Tibial artery (tissue), 4 donors: ENCODE measurements around the gene TULP4.

ENCODE experiments used
- DNase-seq, 2 donors: peaks; one replicate each; pipeline ENCODE4 v3.0.0-alpha.2; 2019
- H3K27ac ChIP-seq, 2 donors: fragments of 200-600 bp; sonication (generic) in 1 of 2; 1 replicate in 1 of 2; 2 replicates in 1 of 2; pipeline ENCODE4 v1.5.1; 2018 to 2019; ENCODE audit warnings: mild to moderate bottlenecking in 1 of 2
- H3K27me3 ChIP-seq, 2 donors: fragments of 200-600 bp; sonication (generic) in 1 of 2; one replicate each; pipeline versions ENCODE4 v1.5.1 to v1.6.0; 2016 to 2019
- H3K36me3 ChIP-seq, 3 donors: fragments of 200-600 bp; sonication (generic) in 2 of 3; one replicate each; pipeline ENCODE4 v1.5.1; 2016 to 2019; ENCODE audit warnings: mild to moderate bottlenecking in 2 of 3
- H3K4me1 ChIP-seq, 4 donors: fragments of 200-600 bp; sonication (generic) in 2 of 4; 1 replicate in 3 of 4; 2 replicates in 1 of 4; pipeline ENCODE4 v1.5.1; 2016 to 2019
- H3K4me3 ChIP-seq, 2 donors: fragments of 200-600 bp; sonication (generic) in 1 of 2; 1 replicate in 1 of 2; 2 replicates in 1 of 2; pipeline ENCODE4 v1.5.1; 2018 to 2019; ENCODE audit warnings: mild to moderate bottlenecking in 2 of 2
- H3K9me3 ChIP-seq, 3 donors: fragments of 200-600 bp; sonication (generic) in 1 of 3; one replicate each; pipeline ENCODE4 v1.5.1; 2016 to 2019
- intact Hi-C: fragments of 100-400 bp; cut with DNase I; formaldehyde crosslinking; loops from one replicate; pipeline ENCODE4 v1.15.0; 2023; ENCODE audit warnings: low total_unique reads
- TF ChIP-seq, protein P1 (sequence below), 2 experiments: fragments of 200-600 bp in 1 of 2; fragments of 450-650 bp in 1 of 2; IDR thresholded peaks; one replicate each; pipeline ENCODE4 v1.5.1; 2017 to 2019; ENCODE audit warnings: antibody characterized with exemption in 2 of 2, mild to moderate bottlenecking in 1 of 2, moderate library complexity in 1 of 2

The TULP4 gene

DNA sequence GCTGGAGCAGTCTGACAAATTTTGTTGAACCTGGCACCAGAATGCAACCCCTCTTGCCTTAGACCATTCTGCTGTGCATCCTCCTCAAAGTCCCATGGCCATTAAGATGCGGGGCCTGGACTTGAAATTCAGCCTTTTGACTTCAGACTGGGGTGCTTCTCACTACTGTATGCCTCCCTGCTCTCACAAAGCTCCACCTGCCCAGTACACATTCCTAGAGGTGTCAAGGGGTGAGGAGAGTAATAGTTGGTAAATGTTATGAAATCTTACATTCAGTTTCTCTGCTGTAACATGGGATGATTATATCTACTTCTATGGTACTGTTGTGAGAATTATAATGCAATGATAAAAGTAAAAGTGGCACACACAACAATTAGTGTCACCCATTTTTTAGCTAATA lies 70.8 kb downstream of the TULP4 start:
- H3K27ac ChIP-seq: no peak overlapping the region
- H3K4me1 ChIP-seq: peaks cover 0 to 1% (median 0%) of the 10 kb centered on the region in 4 donors
- H3K9me3 ChIP-seq: no peaks in the 10 kb centered on the region
- no peak for DNase-seq
- intact Hi-C loops: no loop called here
- TF ChIP-seq, protein P1, sequence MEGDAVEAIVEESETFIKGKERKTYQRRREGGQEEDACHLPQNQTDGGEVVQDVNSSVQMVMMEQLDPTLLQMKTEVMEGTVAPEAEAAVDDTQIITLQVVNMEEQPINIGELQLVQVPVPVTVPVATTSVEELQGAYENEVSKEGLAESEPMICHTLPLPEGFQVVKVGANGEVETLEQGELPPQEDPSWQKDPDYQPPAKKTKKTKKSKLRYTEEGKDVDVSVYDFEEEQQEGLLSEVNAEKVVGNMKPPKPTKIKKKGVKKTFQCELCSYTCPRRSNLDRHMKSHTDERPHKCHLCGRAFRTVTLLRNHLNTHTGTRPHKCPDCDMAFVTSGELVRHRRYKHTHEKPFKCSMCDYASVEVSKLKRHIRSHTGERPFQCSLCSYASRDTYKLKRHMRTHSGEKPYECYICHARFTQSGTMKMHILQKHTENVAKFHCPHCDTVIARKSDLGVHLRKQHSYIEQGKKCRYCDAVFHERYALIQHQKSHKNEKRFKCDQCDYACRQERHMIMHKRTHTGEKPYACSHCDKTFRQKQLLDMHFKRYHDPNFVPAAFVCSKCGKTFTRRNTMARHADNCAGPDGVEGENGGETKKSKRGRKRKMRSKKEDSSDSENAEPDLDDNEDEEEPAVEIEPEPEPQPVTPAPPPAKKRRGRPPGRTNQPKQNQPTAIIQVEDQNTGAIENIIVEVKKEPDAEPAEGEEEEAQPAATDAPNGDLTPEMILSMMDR (IDR thresholded peaks at IDR 0.05): no peak
- no peaks in the 10 kb centered on the region for H3K36me3 ChIP-seq
- H3K27me3 ChIP-seq: no peaks in the 10 kb centered on the region
- H3K4me3 ChIP-seq: no peak overlapping the region

DNA sequence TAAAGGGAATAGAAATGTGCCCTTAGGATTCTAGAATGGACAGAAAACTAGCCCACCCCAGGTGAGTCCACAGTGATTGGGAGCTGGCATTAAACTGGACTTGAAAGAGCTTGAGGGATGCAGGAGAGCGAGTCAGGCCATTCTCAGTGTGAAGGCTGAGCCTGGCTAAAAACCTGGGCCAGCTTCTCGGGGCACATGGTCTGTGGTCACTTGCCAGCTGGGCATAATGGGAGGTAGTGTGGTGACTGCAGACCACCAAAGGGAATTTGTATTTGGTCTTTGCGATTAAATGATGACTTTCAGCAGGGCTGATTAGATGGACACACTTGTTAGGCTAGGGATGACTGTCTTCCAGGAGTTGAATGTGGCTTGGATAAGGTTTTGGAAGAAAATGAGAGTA lies 71.3 kb downstream of the TULP4 start:
- no peak overlapping the region for H3K27ac ChIP-seq
- H3K27me3 ChIP-seq: no peaks in the 10 kb centered on the region
- intact Hi-C loops: no loop called here
- no peaks in the 10 kb centered on the region for H3K36me3 ChIP-seq
- TF ChIP-seq, protein P1 (IDR thresholded peaks at IDR 0.05): no peak
- no peaks in the 10 kb centered on the region for H3K4me1 ChIP-seq
- DNase-seq: no peak
- no peak overlapping the region for H3K4me3 ChIP-seq
- no peaks in the 10 kb centered on the region for H3K9me3 ChIP-seq

DNA sequence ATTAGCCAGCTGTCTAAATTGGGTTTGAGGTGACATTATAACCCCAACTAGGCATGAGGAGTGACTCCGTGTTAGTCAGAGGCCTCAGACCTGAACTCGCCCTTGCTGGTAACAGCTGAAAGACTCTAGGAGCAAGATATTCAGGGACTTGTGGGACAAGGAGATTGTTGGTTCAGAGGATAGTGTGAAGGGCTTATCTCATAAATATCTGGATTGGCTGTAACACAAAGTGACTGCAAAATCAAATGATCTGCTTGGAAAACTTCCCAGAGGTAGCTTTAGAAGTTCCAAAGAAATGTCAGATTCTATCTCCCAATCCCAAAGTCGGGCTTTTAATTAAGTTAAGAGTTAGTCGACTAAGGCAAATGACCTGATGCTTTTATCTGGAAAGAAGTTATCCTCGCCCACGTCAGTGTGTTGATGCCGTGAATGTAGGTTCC lies 72.4 kb downstream of the TULP4 start:
- no peaks in the 10 kb centered on the region for H3K4me1 ChIP-seq
- intact Hi-C loops: no loop called here
- H3K9me3 ChIP-seq: no peaks in the 10 kb centered on the region
- no peak overlapping the region for H3K4me3 ChIP-seq
- TF ChIP-seq, protein P1 (IDR thresholded peaks at IDR 0.05): no peak
- no peaks in the 10 kb centered on the region for H3K36me3 ChIP-seq
- no peak for DNase-seq
- H3K27ac ChIP-seq: no peak overlapping the region
- no peaks in the 10 kb centered on the region for H3K27me3 ChIP-seq

DNA sequence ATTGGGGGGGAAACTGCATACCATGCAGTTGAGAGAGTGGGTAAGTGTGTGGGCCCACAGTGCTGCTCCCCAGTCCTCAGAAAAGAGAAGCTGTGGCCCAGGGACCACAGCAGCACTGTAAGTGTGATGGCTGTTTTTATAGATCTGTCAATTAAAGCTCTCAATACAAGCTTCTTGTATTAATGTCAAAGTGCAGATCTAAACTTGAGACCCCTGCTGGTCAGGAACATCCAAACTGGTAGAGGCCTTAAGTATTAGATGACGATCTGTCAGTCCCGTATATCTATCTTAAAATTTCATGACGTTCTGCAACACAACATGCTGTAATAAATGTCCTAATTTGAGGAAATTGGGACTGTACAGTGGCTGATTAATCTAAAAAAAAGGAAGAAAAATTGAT lies 74.8 kb downstream of the TULP4 start:
- intact Hi-C loops: no loop called here
- H3K36me3 ChIP-seq: no peaks in the 10 kb centered on the region
- TF ChIP-seq, protein P1 (IDR thresholded peaks at IDR 0.05): no peak
- DNase-seq: no peak
- H3K4me1 ChIP-seq: no peaks in the 10 kb centered on the region
- no peak overlapping the region for H3K27ac ChIP-seq
- H3K27me3 ChIP-seq: no peaks in the 10 kb centered on the region
- no peaks in the 10 kb centered on the region for H3K9me3 ChIP-seq
- no peak overlapping the region for H3K4me3 ChIP-seq

DNA sequence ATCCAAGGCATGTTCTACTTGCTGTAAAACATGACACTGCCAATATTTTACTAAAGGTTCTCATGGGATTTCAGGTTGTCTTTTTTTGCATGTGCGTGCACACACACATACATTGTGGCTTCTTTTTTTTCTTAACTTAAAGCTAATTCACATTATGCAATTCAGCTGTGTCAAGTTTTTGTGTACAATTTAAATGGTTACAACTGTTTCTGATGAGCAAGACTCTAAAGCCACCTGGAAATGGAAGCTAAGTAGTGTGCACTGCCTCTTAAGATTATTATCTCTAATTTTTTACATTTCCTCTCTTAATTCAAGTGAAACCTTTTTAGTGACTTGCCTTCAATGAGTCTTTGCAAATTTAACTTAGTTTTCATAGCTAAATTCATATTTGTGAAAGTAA lies 75.3 kb downstream of the TULP4 start:
- no peak overlapping the region for H3K27ac ChIP-seq
- TF ChIP-seq, protein P1 (IDR thresholded peaks at IDR 0.05): no peak
- intact Hi-C loops: no loop called here
- no peak overlapping the region for H3K4me3 ChIP-seq
- no peaks in the 10 kb centered on the region for H3K27me3 ChIP-seq
- DNase-seq: no peak
- H3K36me3 ChIP-seq: no peaks in the 10 kb centered on the region
- H3K4me1 ChIP-seq: no peaks in the 10 kb centered on the region
- H3K9me3 ChIP-seq: no peaks in the 10 kb centered on the region

DNA sequence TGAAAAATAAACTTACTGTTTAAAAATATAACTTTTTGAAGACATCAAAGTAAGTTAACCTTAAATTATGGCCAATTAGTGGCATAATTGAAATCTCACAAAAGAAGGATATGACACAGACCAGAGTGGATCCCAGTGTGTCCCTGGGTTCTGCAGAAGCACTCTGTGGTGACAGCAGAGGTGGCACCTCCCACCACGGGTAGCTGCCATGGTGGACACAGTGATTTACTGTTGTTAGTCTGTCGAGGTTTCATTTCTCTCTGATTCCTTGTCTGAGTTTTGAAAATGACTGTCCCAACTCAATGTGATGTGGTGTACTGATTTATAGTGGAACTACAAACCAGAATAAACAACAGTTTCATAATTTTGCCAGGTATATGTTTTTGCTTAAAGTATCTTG lies 76.5 kb downstream of the TULP4 start:
- DNase-seq: no peak
- intact Hi-C loops: no loop called here
- no peaks in the 10 kb centered on the region for H3K27me3 ChIP-seq
- H3K9me3 ChIP-seq: no peaks in the 10 kb centered on the region
- no peak overlapping the region for H3K27ac ChIP-seq
- no peak overlapping the region for H3K4me3 ChIP-seq
- H3K36me3 ChIP-seq: no peaks in the 10 kb centered on the region
- TF ChIP-seq, protein P1 (IDR thresholded peaks at IDR 0.05): no peak
- no peaks in the 10 kb centered on the region for H3K4me1 ChIP-seq
